PFSK-1 (cell line): ENCODE measurements around the gene DCUN1D1.

Experiments used
- POLR2AphosphoS5 ChIP-seq: IDR thresholded peaks from 2 replicates; pipeline ENCODE4 v1.6.1; 2012; ENCODE audit warnings: low read depth, mild to moderate bottlenecking, control low read depth, low read length, moderate library complexity
- TAF1 ChIP-seq: IDR thresholded peaks from 2 replicates; pipeline ENCODE4 v1.6.1; 2012; ENCODE audit warnings: low read length, control low read depth, borderline replicate concordance; ENCODE audit not compliant: insufficient read depth
- TF ChIP-seq, protein P1 (sequence below), 2 experiments: IDR thresholded peaks; 2 replicates each; pipeline versions ENCODE4 v1.6.1 to v1.8.0; 2011 to 2012; ENCODE audit warnings: low read depth in 2 of 2, low read length in 2 of 2, control low read depth in 1 of 2, inconsistent platforms in 1 of 2, mild to moderate bottlenecking in 1 of 2, moderate library complexity in 1 of 2; ENCODE audit not compliant: insufficient read depth in 1 of 2

DNA sequence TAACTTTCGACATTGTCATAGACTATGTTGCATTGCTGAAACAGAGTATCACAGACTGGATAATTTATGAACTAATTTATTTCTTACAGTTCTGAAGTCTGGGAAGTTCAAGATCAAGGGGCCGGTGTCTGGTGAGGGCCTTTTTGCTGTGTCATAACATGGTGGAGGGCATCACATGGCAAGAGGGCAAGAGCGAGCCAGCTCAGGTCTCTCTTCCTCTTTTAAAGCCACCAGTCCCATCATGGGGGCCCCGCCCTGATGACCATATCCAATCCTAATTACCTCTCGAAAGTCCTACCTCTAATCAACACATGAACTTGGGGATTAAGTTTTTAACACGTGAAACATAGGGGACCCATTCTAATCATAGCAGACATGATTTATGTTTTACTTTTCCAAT, 33.5 kb upstream of the DCUN1D1 start:
- TF ChIP-seq POLR2AphosphoS5: no peak
- TF ChIP-seq, protein P1, sequence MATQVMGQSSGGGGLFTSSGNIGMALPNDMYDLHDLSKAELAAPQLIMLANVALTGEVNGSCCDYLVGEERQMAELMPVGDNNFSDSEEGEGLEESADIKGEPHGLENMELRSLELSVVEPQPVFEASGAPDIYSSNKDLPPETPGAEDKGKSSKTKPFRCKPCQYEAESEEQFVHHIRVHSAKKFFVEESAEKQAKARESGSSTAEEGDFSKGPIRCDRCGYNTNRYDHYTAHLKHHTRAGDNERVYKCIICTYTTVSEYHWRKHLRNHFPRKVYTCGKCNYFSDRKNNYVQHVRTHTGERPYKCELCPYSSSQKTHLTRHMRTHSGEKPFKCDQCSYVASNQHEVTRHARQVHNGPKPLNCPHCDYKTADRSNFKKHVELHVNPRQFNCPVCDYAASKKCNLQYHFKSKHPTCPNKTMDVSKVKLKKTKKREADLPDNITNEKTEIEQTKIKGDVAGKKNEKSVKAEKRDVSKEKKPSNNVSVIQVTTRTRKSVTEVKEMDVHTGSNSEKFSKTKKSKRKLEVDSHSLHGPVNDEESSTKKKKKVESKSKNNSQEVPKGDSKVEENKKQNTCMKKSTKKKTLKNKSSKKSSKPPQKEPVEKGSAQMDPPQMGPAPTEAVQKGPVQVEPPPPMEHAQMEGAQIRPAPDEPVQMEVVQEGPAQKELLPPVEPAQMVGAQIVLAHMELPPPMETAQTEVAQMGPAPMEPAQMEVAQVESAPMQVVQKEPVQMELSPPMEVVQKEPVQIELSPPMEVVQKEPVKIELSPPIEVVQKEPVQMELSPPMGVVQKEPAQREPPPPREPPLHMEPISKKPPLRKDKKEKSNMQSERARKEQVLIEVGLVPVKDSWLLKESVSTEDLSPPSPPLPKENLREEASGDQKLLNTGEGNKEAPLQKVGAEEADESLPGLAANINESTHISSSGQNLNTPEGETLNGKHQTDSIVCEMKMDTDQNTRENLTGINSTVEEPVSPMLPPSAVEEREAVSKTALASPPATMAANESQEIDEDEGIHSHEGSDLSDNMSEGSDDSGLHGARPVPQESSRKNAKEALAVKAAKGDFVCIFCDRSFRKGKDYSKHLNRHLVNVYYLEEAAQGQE (IDR thresholded peaks at IDR 0.05; ENCODE audit: insufficient read depth in 1 of 2, low read depth in 2 of 2, low read length in 2 of 2): no peak
- no peak for TF ChIP-seq TAF1
